Fibroblast of lung (primary cell): Measurements from ENCODE around the gene TWF2. TPM values are rescaled to one million over a fixed set of nuclear protein-coding genes. Genes with fewer than 3 reads are reported as not detected.

Experiments used
- DNase-seq, 2 donors: peaks; one replicate each; pipeline versions ENCODE4 v3.0.0 to v3.0.0-alpha.2; 2010; ENCODE audit warnings: low read depth in 2 of 2
- H2AFZ ChIP-seq: 2 replicates; pipeline ENCODE4 v1.5.1; 2012; ENCODE audit warnings: low read length, control low read depth, inconsistent platforms
- H3K27ac ChIP-seq: 2 replicates; pipeline ENCODE4 v1.5.1; 2011; ENCODE audit warnings: low read length, control low read depth; ENCODE audit not compliant: insufficient read depth
- H3K27me3 ChIP-seq: 2 replicates; pipeline ENCODE4 v1.5.1; 2011; ENCODE audit warnings: mild to moderate bottlenecking, low read length; ENCODE audit not compliant: control insufficient read depth, insufficient read depth
- H3K36me3 ChIP-seq: 2 replicates; pipeline ENCODE4 v1.5.1; 2011; ENCODE audit warnings: low read length; ENCODE audit not compliant: control insufficient read depth, insufficient read depth
- H3K4me1 ChIP-seq: 2 replicates; pipeline ENCODE4 v1.5.1; 2011; ENCODE audit warnings: low read length; ENCODE audit not compliant: control insufficient read depth, insufficient read depth; ENCODE audit errors: extremely low read depth
- H3K4me2 ChIP-seq: 2 replicates; pipeline ENCODE4 v1.5.1; 2011; ENCODE audit warnings: low read length, control low read depth; ENCODE audit not compliant: insufficient read depth; ENCODE audit errors: extremely low read depth
- H3K4me3 ChIP-seq, 4 experiments: fragments of 200-600 bp in 1 of 4; sonication (generic) in 1 of 4; replicated peaks in 1 of 4; 2 replicates each; pipeline ENCODE4 v1.5.1; 2011 to 2016; ENCODE audit warnings: low read length in 4 of 4, low read depth in 3 of 4, mild to moderate bottlenecking in 3 of 4, control low read depth in 2 of 4, inconsistent platforms in 1 of 4, mixed read lengths in 1 of 4; ENCODE audit not compliant: insufficient read depth in 1 of 4; ENCODE audit errors: control extremely low read depth in 1 of 4
- H3K79me2 ChIP-seq: 2 replicates; pipeline ENCODE4 v1.5.1; 2012; ENCODE audit warnings: mild to moderate bottlenecking, low read length, inconsistent platforms; ENCODE audit not compliant: control insufficient read depth, insufficient read depth
- H3K9ac ChIP-seq: 2 replicates; pipeline ENCODE4 v1.5.1; 2011; ENCODE audit warnings: mild to moderate bottlenecking, low read length, control low read depth; ENCODE audit not compliant: insufficient read depth
- H3K9me3 ChIP-seq: 2 replicates; pipeline ENCODE4 v1.5.1; 2012; ENCODE audit warnings: low read depth, low read length; ENCODE audit not compliant: control insufficient read depth, insufficient read depth
- H4K20me1 ChIP-seq: 2 replicates; pipeline ENCODE4 v1.5.1; 2011; ENCODE audit warnings: low read length; ENCODE audit not compliant: control insufficient read depth, insufficient read depth; ENCODE audit errors: extremely low read depth
- CTCF ChIP-seq, 2 donors: IDR thresholded peaks in 1 of 2; conservative IDR thresholded peaks in 1 of 2; 1 replicate in 1 of 2; 2 replicates in 1 of 2; pipeline ENCODE4 v1.5.1; 2011 to 2012; ENCODE audit warnings: low read length in 2 of 2, control low read depth in 1 of 2, inconsistent platforms in 1 of 2, low read depth in 1 of 2, mild to moderate bottlenecking in 1 of 2
- EZH2 ChIP-seq: IDR thresholded peaks from 2 replicates; pipeline ENCODE4 v1.5.1; 2012; ENCODE audit warnings: low read length, control low read depth, mild to moderate bottlenecking; ENCODE audit errors: missing control alignments
- polyA plus RNA-seq, 2 donors: library from polyadenylated mRNA; depleted of rRNA in 1 of 2; stranded (reverse) in 1 of 2; unstranded in 1 of 2; fragments of >200 nt; gene quantifications; 2 replicates each; pipeline ENCODE4 v1.2.1, GENCODE V29; 2011 to 2012; ENCODE audit warnings: missing spikeins in 1 of 2
- total RNA-seq: library from RNA; depleted of rRNA; stranded (reverse); fragments of >200 nt; gene quantifications from 2 replicates; pipeline ENCODE4 v1.2.1, GENCODE V29; 2014

The TWF2 gene
- total and polyA plus RNA-seq, 2 donors (not counting 1 experiment from before 2014, with no cell fraction given): 67.2 to 69.9 TPM

GRCh38 chr3:52205727-52206372, 33.1 kb downstream of the TWF2 start:
- Histone ChIP-seq H2AFZ (no peak overlapping the region), H3K9ac (no peak overlapping the region), H3K9me3 (no peaks in the 10 kb centered on the region), H3K36me3 (peaks cover 34% of the 10 kb centered on the region), H3K4me1 (no peaks in the 10 kb centered on the region), H3K4me2 (no peak overlapping the region), H3K27me3 (no peaks in the 10 kb centered on the region), H3K79me2 (no peaks in the 10 kb centered on the region), H3K27ac (no peak overlapping the region), H3K4me3 (no peak overlapping the region), H4K20me1 (no peaks in the 10 kb centered on the region)
- DNase-seq: peak in 1 of 2 donors; percentile 70
- TF ChIP-seq EZH2 (no peak), CTCF (conservative IDR thresholded peaks at IDR 0.05 in 1 of 2, IDR thresholded peaks at IDR 0.05 in 1 of 2; ENCODE audit: low read depth in 1 of 2, low read length in 2 of 2) (no peak)

GRCh38 chr3:52204337-52205073, 34.5 kb downstream of the TWF2 start:
- Histone ChIP-seq H3K36me3 (peaks cover 30% of the 10 kb centered on the region), H3K9me3 (no peaks in the 10 kb centered on the region), H3K4me2 (no peak overlapping the region), H3K79me2 (peaks cover under 1% of the 10 kb centered on the region), H4K20me1 (no peaks in the 10 kb centered on the region), H3K27ac (no peak overlapping the region), H3K4me1 (peaks cover 1% of the 10 kb centered on the region), H3K9ac (no peak overlapping the region), H3K27me3 (no peaks in the 10 kb centered on the region), H2AFZ (no peak overlapping the region), H3K4me3 (no peak overlapping the region)
- DNase-seq: no peak
- TF ChIP-seq CTCF (conservative IDR thresholded peaks at IDR 0.05 in 1 of 2, IDR thresholded peaks at IDR 0.05 in 1 of 2; ENCODE audit: low read depth in 1 of 2, low read length in 2 of 2) (no peak), EZH2 (no peak)

GRCh38 chr3:52203701-52204100, 35.3 kb downstream of the TWF2 start:
- Histone ChIP-seq H3K4me3 (no peak overlapping the region), H3K4me2 (no peak overlapping the region), H3K27ac (no peak overlapping the region), H2AFZ (no peak overlapping the region), H4K20me1 (no peaks in the 10 kb centered on the region), H3K79me2 (peaks cover 8% of the 10 kb centered on the region), H3K27me3 (no peaks in the 10 kb centered on the region), H3K4me1 (peaks cover 9% of the 10 kb centered on the region), H3K9ac (no peak overlapping the region), H3K9me3 (no peaks in the 10 kb centered on the region), H3K36me3 (peaks cover 29% of the 10 kb centered on the region)
- DNase-seq: no peak
- no peak for TF ChIP-seq CTCF (conservative IDR thresholded peaks at IDR 0.05 in 1 of 2, IDR thresholded peaks at IDR 0.05 in 1 of 2; ENCODE audit: low read depth in 1 of 2, low read length in 2 of 2)
